ENCODE results near the gene MCTP1. TPM values are rescaled to one million over a fixed set of nuclear protein-coding genes. Genes with fewer than 3 reads are reported as not detected.
"Not testable (repeated sequence)": the region's sequence is repeated elsewhere in the genome, so short reads cannot be mapped to it uniquely, and the experiment has no call there.

MCTP1 gene
- total RNA-seq, 1 experiment from 2014 or later: 25.8 TPM

DNA sequence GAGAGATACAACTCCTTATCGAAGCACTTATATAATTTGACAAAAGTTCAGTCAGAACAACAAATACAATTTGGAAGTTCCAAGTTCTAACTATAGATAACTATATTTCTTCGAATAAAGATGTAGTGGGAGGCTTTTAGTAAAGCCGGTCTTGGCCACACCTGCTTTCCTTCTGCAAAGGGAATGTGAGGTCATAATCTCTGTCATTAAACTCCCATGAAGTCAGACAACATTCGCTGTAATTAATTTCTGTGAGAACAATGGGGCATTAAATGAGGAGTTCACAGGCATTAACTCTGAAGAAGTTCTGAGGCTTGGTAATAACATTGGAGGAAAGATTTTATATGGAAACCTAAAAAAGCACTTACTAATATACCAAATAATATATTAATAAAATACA is 67.5 kb downstream of the MCTP1 start:
- no peak overlapping the region for H3K4me3 ChIP-seq (ENCODE audit: low read depth, low read length, poor library complexity, severe bottlenecking)
- POLR2A ChIA-PET (ENCODE audit: low non-redundant PET): no interaction called here
- intact Hi-C loops (cut with micrococcal nuclease; ENCODE audit: unreplicated experiment): no loop called here

GRCh38 chr5:95216136-95216955 is 68.5 kb downstream of the MCTP1 start:
- POLR2A ChIA-PET (ENCODE audit: low non-redundant PET): no interaction called here
- no TSS peak for BruUV-seq (replicated peaks)
- no peaks in the 10 kb centered on the region for H3K9me3 ChIP-seq (ENCODE audit: low read depth, low read length, poor library complexity, severe bottlenecking)
- no peaks in the 10 kb centered on the region for H3K27me3 ChIP-seq (replicated peaks; ENCODE audit: insufficient read depth, low read depth, low read length, poor library complexity)
- intact Hi-C loops (cut with micrococcal nuclease; ENCODE audit: unreplicated experiment): no loop called here
- CTCF ChIA-PET: no interaction called here
- DNase-seq (ENCODE audit: low spot score): no peak
- no peak overlapping the region for H3K27ac ChIP-seq (ENCODE audit: low read depth, low read length, poor library complexity, severe bottlenecking)
- no peaks in the 10 kb centered on the region for H3K4me1 ChIP-seq (ENCODE audit: insufficient read depth, low read length, poor library complexity, severe bottlenecking)
- H3K36me3 ChIP-seq (ENCODE audit: insufficient read depth, low read length, poor library complexity, severe bottlenecking): no peaks in the 10 kb centered on the region
- no peak overlapping the region for H3K4me3 ChIP-seq (ENCODE audit: low read depth, low read length, poor library complexity, severe bottlenecking)
- TF ChIP-seq EZH2 (IDR thresholded peaks at IDR 0.05; ENCODE audit: borderline replicate concordance, low read depth, low read length, poor library complexity, severe bottlenecking): no peak
- no peak for TF ChIP-seq CTCF (conservative IDR thresholded peaks at IDR 0.05; ENCODE audit: low read depth, low read length)

More for the DNA sequence above, 67.5 kb downstream of the MCTP1 start:
- Histone ChIP-seq H3K9me3 (ENCODE audit: low read depth, low read length, poor library complexity, severe bottlenecking) (no peaks in the 10 kb centered on the region), H3K27ac (ENCODE audit: low read depth, low read length, poor library complexity, severe bottlenecking) (no peak overlapping the region), H3K27me3 (replicated peaks; ENCODE audit: insufficient read depth, low read depth, low read length, poor library complexity) (no peaks in the 10 kb centered on the region), H3K36me3 (ENCODE audit: insufficient read depth, low read length, poor library complexity, severe bottlenecking) (no peaks in the 10 kb centered on the region), H3K4me1 (ENCODE audit: insufficient read depth, low read length, poor library complexity, severe bottlenecking) (no peaks in the 10 kb centered on the region)
- no peak for DNase-seq (ENCODE audit: low spot score)
- TF ChIP-seq CTCF (conservative IDR thresholded peaks at IDR 0.05; ENCODE audit: low read depth, low read length) (no peak), EZH2 (IDR thresholded peaks at IDR 0.05; ENCODE audit: borderline replicate concordance, low read depth, low read length, poor library complexity, severe bottlenecking) (no peak)
- CTCF ChIA-PET: no interaction called here
- BruUV-seq (replicated peaks): no TSS peak

DNA sequence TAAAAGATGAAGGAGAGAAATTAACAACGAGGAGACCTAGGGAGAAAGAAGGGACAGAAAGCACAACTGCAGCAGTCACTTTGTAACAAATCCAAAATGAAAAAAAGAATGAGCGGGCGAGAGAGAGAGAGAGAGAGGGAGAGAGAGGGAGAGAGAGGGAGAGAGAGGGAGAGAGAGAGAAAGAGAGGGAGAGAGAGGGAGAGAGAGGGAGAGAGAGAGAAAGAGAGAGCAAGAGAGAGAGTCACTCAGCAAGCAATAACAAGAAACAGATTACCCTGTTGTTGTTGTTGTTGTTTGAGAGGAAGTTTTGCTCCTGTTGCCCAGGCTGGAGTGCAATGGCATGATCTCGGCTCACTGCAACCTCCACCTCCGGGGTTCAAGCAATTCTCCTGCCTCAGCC is 77.1 kb downstream of the MCTP1 start:
- H3K9me3 ChIP-seq (ENCODE audit: low read depth, low read length, poor library complexity, severe bottlenecking); H3K4me1 ChIP-seq (ENCODE audit: insufficient read depth, low read length, poor library complexity, severe bottlenecking); H3K36me3 ChIP-seq (ENCODE audit: insufficient read depth, low read length, poor library complexity, severe bottlenecking); H3K27ac ChIP-seq (ENCODE audit: low read depth, low read length, poor library complexity, severe bottlenecking); CTCF ChIA-PET; H3K27me3 ChIP-seq (replicated peaks; ENCODE audit: insufficient read depth, low read depth, low read length, poor library complexity); BruUV-seq (replicated peaks); H3K4me3 ChIP-seq (ENCODE audit: low read depth, low read length, poor library complexity, severe bottlenecking); DNase-seq (ENCODE audit: low spot score); POLR2A ChIA-PET (ENCODE audit: low non-redundant PET); intact Hi-C loops (cut with micrococcal nuclease; ENCODE audit: unreplicated experiment): not testable (repeated sequence)

- Histone ChIP-seq H3K4me3 (ENCODE audit: low read depth, low read length, poor library complexity, severe bottlenecking) (no peak overlapping the region), H3K27ac (ENCODE audit: low read depth, low read length, poor library complexity, severe bottlenecking) (no peak overlapping the region), H3K36me3 (ENCODE audit: insufficient read depth, low read length, poor library complexity, severe bottlenecking) (no peaks in the 10 kb centered on the region), H3K27me3 (replicated peaks; ENCODE audit: insufficient read depth, low read depth, low read length, poor library complexity) (no peaks in the 10 kb centered on the region), H3K9me3 (ENCODE audit: low read depth, low read length, poor library complexity, severe bottlenecking) (no peaks in the 10 kb centered on the region), H3K4me1 (ENCODE audit: insufficient read depth, low read length, poor library complexity, severe bottlenecking) (no peaks in the 10 kb centered on the region)
- DNase-seq (ENCODE audit: low spot score): no peak
- intact Hi-C loops (cut with micrococcal nuclease; ENCODE audit: unreplicated experiment): no loop called here
- no TSS peak for BruUV-seq (replicated peaks)
- ChIA-PET CTCF (no interaction called here), POLR2A (ENCODE audit: low non-redundant PET) (no interaction called here)
- no peak for TF ChIP-seq CTCF (conservative IDR thresholded peaks at IDR 0.05; ENCODE audit: low read depth, low read length)
- no peak for TF ChIP-seq EZH2 (IDR thresholded peaks at IDR 0.05; ENCODE audit: borderline replicate concordance, low read depth, low read length, poor library complexity, severe bottlenecking)
These were observed 90.0 kb downstream of the MCTP1 start for GRCh38 chr5:95194856-95195255.
